HG03025 (cell line): ENCODE measurements around the gene ITGB4.

Experiments
- ATAC-seq: cut with Tn5 transposase; IDR thresholded peaks from one replicate; pipeline ENCODE4 v1.9.1; 2021; ENCODE audit warnings: mild to moderate bottlenecking, moderate library complexity; ENCODE audit not compliant: unreplicated experiment, low FRiP score

ITGB4 gene

GRCh38 chr17:75730065-75730464, 8.8 kb downstream of the ITGB4 start:
- no peak for ATAC-seq

GRCh38 chr17:75731086-75731715, 9.9 kb downstream of the ITGB4 start:
- ATAC-seq, result no peak

- ATAC-seq, result no peak
Observed at GRCh38 chr17:75731716-75732498, 10.6 kb downstream of the ITGB4 start.

- ATAC-seq, result no peak
Observed at GRCh38 chr17:75733471-75733870, 12.2 kb downstream of the ITGB4 start.

GRCh38 chr17:75734674-75735294, 13.5 kb downstream of the ITGB4 start:
- ATAC-seq, result no peak

- ATAC-seq, result no peak
Observed at GRCh38 chr17:75736173-75736835, 15.0 kb downstream of the ITGB4 start.

- no peak for ATAC-seq
Observed at GRCh38 chr17:75737133-75737962, 16.1 kb downstream of the ITGB4 start.

- ATAC-seq, result no peak
Observed at GRCh38 chr17:75738218-75738802, 17.1 kb downstream of the ITGB4 start.

GRCh38 chr17:75739174-75739573, 17.9 kb downstream of the ITGB4 start:
- ATAC-seq, result no peak

- no peak for ATAC-seq
Observed at GRCh38 chr17:75739801-75740200, 18.5 kb downstream of the ITGB4 start.

- ATAC-seq, result no peak
Observed at GRCh38 chr17:75740215-75740614, 19.0 kb downstream of the ITGB4 start.

- ATAC-seq, result no peak
Observed at GRCh38 chr17:75740631-75741077, 19.4 kb downstream of the ITGB4 start.

- no peak for ATAC-seq
Observed at GRCh38 chr17:75742337-75742736, 21.1 kb downstream of the ITGB4 start.

- ATAC-seq, result no peak
Observed at GRCh38 chr17:75743625-75744206, 22.5 kb downstream of the ITGB4 start.

- ATAC-seq, result no peak
Observed at GRCh38 chr17:75748706-75749105, 27.4 kb downstream of the ITGB4 start.

GRCh38 chr17:75749545-75750389, 28.5 kb downstream of the ITGB4 start:
- no peak for ATAC-seq

GRCh38 chr17:75750661-75751423, 29.6 kb downstream of the ITGB4 start:
- ATAC-seq, result no peak
